Prostate gland (tissue), 2 donors: ENCODE measurements around the gene RRP1. TPM values are rescaled to one million over a fixed set of nuclear protein-coding genes. Genes with fewer than 3 reads are reported as not detected.

Experiments
- DNase-seq: peaks from one replicate; pipeline ENCODE4 v3.0.0-alpha.2; 2019; ENCODE audit warnings: low spot score
- H3K27ac ChIP-seq, 2 donors: fragments of 200-600 bp; sonication (generic); 2 replicates each; pipeline ENCODE4 v1.5.1; 2017 to 2019
- H3K27me3 ChIP-seq: fragments of 200-600 bp; sonication (generic); replicated peaks from 2 replicates; pipeline ENCODE4 v1.5.1; 2019; ENCODE audit not compliant: insufficient read depth
- H3K36me3 ChIP-seq, 2 donors: fragments of 200-600 bp; sonication (generic); 1 replicate in 1 of 2; 2 replicates in 1 of 2; pipeline versions ENCODE4 v1.5.1 to v1.8.1; 2017 to 2019
- H3K4me1 ChIP-seq: fragments of 200-600 bp; sonication (generic); replicated peaks from 2 replicates; pipeline ENCODE4 v1.5.1; 2019
- H3K4me3 ChIP-seq, 2 donors: fragments of 200-600 bp; sonication (generic); 2 replicates each; pipeline ENCODE4 v1.5.1; 2017 to 2019
- H3K9me3 ChIP-seq: fragments of 200-600 bp; sonication (generic); 2 replicates; pipeline ENCODE4 v1.5.1; 2017
- CTCF ChIP-seq, 4 experiments: fragments of 200-600 bp in 2 of 4; fragments of 450-650 bp in 2 of 4; sonication (generic) in 2 of 4; IDR thresholded peaks; 1 replicate in 3 of 4; 2 replicates in 1 of 4; pipeline ENCODE4 v1.5.1; 2016 to 2019; ENCODE audit warnings: antibody characterized with exemption in 4 of 4, mild to moderate bottlenecking in 2 of 4, moderate library complexity in 2 of 4
- POLR2A ChIP-seq: fragments of 450-650 bp; IDR thresholded peaks from one replicate; pipeline ENCODE4 v1.6.1; 2016; ENCODE audit warnings: antibody characterized with exemption, mild to moderate bottlenecking
- POLR2AphosphoS5 ChIP-seq: sonication (generic); formaldehyde crosslinking; IDR thresholded peaks from one replicate; pipeline ENCODE4 v1.6.1; 2017; ENCODE audit warnings: antibody characterized with exemption
- WGBS: methylation state at CpG from one replicate; pipeline ENCODE4 v1.1.5; 2018; 5-methylcytosine and 5-hydroxymethylcytosine counted together
- intact Hi-C: fragments of 100-400 bp; cut with DNase I; formaldehyde crosslinking; loops from one replicate; pipeline ENCODE4 v1.14.2; 2022
- total RNA-seq, 2 donors: library from RNA; depleted of rRNA; stranded (reverse); fragments of >200 nt; gene quantifications; one replicate each; pipeline ENCODE4 v1.1.0, GENCODE V29; 2016

Gene RRP1
- total RNA-seq, 2 donors from 2014 or later: 29.4 to 37.5 TPM

DNA sequence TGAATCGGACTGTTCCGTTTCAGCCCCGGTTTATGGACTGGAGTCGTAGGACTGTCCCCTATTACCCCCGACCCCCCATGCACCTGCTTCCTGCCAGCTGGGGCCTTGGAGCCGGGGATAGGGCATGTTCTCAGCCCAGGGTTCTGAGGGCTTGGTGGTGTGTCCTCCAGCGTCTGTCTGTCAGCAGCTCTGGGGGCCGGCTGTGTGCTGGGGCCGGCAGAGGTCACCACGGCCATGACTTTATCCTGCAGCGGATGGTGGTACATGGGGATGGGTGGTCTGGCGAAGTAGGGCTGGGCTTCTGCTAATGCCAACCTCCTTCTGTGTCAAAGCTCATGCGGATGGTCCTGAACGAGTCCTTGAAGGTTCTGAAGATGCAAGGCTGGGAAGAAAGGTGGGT is 5.5 kb downstream of the RRP1 start:
- no peak for DNase-seq
- Histone ChIP-seq H3K27ac (no peak overlapping the region), H3K27me3 (no peaks in the 10 kb centered on the region), H3K4me3 (no peak overlapping the region), H3K36me3 (peaks cover 14 to 28% of the 10 kb centered on the region in 2 donors), H3K4me1 (peaks cover 3% of the 10 kb centered on the region), H3K9me3 (no peaks in the 10 kb centered on the region)
- 88% methylated on average over 14 of the region's 14 CpGs for WGBS
- intact Hi-C loops: no loop called here
- TF ChIP-seq CTCF (IDR thresholded peaks at IDR 0.05) (no peak), POLR2AphosphoS5 (no peak), POLR2A (no peak)

DNA sequence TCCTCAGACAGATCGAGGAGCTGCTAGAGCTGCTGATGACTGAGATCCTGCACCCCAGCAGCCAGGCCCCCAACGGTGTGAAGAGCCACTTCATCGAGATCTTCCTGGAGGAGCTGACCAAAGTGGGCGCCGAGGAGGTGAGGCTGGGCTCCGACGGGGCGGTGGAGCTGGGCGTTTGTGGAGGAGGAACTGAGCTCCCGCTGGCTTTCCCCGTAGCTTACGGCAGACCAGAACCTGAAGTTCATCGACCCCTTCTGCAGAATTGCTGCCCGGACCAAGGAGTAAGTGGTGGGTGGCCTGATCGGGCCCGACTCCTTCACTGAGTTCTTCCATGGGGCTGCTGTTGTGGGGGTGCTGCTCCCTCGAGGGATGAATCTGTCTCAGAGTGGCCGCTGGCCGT is 8.0 kb downstream of the RRP1 start:
- TF ChIP-seq POLR2AphosphoS5 (no peak), POLR2A (no peak), CTCF (IDR thresholded peaks at IDR 0.05) (no peak)
- no peak overlapping the region for H3K27ac ChIP-seq
- no peaks in the 10 kb centered on the region for H3K27me3 ChIP-seq
- no peaks in the 10 kb centered on the region for H3K9me3 ChIP-seq
- DNase-seq: no peak
- 88% methylated on average over 19 of the region's 19 CpGs for WGBS
- peaks cover 14 to 38% of the 10 kb centered on the region in 2 donors for H3K36me3 ChIP-seq
- intact Hi-C loops: no loop called here
- H3K4me1 ChIP-seq: no peaks in the 10 kb centered on the region
- H3K4me3 ChIP-seq: no peak overlapping the region

DNA sequence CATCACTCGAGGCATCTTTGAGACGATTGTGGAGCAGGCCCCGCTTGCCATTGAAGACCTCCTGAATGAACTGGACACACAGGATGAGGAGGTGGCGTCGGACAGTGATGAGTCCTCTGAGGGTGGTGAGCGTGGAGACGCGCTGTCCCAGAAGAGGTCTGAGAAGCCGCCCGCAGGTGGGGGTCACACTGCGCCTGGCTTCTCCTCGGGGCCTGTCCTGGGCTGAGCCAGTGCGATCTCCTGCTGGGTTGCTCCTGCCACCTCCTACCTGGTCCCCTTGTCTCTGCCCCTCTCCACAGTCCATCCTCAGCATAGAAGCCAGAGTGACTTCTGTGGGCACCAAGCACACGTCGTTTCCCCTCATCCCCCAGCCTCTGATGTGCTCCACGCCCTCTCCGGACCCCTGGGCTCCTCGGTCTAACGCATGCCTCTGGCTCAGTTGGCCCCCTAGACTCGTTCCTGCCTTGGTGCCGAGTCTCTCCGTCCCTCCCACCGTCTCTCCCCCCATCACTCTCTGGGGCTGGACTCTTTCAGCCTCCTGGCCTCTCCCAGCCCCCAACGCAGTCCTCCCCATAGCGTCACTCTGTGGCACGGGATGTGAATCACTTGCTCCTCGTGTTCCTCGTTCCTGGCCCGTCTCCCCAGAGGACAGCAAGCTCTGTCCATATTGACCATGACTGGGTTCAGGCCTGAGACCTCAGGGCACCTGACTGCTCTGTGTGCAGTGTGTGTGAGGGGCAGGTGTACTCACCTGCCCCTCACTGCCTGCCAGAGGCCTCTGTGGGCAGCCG is 8.7 kb downstream of the RRP1 start:
- intact Hi-C loops: no loop called here
- Histone ChIP-seq H3K27ac (no peak overlapping the region), H3K27me3 (no peaks in the 10 kb centered on the region), H3K4me1 (no peaks in the 10 kb centered on the region), H3K9me3 (no peaks in the 10 kb centered on the region), H3K36me3 (peaks cover 14 to 41% of the 10 kb centered on the region in 2 donors), H3K4me3 (no peak overlapping the region)
- no peak for DNase-seq
- TF ChIP-seq POLR2AphosphoS5 (no peak), CTCF (IDR thresholded peaks at IDR 0.05) (no peak), POLR2A (no peak)
- 91% methylated on average over 30 of the region's 30 CpGs for WGBS

DNA sequence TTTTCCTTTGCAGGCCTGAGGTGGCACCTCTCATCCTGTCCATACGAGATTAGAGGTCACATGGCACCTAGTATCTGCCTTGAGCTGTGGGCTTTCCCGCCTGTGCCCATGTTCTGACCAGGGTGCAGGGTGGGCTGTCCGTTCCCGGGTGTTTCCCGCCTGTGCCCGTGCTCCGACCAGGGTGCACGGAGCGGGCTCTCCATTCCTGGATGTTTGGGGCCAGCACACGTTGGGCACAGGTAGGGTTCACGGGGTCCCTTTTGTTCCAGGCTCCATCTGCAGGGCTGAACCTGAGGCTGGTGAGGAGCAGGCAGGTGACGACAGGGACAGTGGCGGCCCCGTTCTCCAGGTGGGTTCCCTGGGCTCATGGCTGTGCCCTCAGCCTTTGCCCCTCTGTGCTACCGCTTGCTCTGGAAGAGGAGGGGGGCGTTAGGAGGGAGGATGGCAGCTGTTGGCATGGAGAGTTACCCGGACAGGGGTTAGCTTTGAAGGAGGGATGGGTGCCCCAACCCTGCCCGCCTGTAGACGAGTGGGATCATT is 10.0 kb downstream of the RRP1 start:
- intact Hi-C loops: no loop called here
- H3K36me3 ChIP-seq: peaks cover 14 to 44% of the 10 kb centered on the region in 2 donors
- 91% methylated on average over 19 of the region's 19 CpGs for WGBS

More for the DNA sequence above, 10.0 kb downstream of the RRP1 start:
- Histone ChIP-seq H3K4me3 (no peak overlapping the region), H3K9me3 (no peaks in the 10 kb centered on the region), H3K4me1 (no peaks in the 10 kb centered on the region), H3K27me3 (no peaks in the 10 kb centered on the region), H3K27ac (no peak overlapping the region)
- TF ChIP-seq POLR2A (no peak), CTCF (IDR thresholded peaks at IDR 0.05) (no peak), POLR2AphosphoS5 (no peak)
- DNase-seq: no peak
